Measurements from ENCODE around the gene ZFP92.
"Not testable (repeated sequence)": the region's sequence is repeated elsewhere in the genome, so short reads cannot be mapped to it uniquely, and the experiment has no call there.

The ZFP92 gene

DNA sequence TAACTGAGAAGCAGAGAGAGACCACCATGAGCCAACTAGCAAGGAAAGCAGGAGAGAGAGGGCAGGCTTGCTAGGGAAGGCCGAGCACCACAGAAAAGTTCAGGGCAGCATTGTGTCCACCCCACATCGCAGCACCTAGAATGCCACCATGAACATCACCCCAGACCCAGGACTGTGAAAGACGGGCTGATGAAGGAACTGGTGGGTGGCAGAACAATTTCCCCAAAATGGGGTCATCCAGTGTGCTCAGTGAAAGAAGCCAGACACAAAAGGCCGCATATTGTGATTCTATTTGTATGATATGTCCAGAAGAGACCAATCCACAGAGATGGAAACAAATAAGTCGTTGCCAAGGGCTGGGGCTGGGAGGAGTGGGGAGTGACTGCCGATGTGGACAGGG is 26.9 kb upstream of the ZFP92 start:
- no peak overlapping the region for H3K4me3 ChIP-seq
- H3K27ac ChIP-seq: no peak overlapping the region

GRCh38 chrX:153384973-153385372 is 26.3 kb upstream of the ZFP92 start:
- not testable (repeated sequence) for H3K4me3 ChIP-seq

GRCh38 chrX:153386097-153386496 is 25.2 kb upstream of the ZFP92 start:
- H3K27ac ChIP-seq: no peak overlapping the region
- H3K4me3 ChIP-seq: no peak overlapping the region

More at GRCh38 chrX:153384973-153385372, 26.3 kb upstream of the ZFP92 start:
- not testable (repeated sequence) for H3K27ac ChIP-seq

DNA sequence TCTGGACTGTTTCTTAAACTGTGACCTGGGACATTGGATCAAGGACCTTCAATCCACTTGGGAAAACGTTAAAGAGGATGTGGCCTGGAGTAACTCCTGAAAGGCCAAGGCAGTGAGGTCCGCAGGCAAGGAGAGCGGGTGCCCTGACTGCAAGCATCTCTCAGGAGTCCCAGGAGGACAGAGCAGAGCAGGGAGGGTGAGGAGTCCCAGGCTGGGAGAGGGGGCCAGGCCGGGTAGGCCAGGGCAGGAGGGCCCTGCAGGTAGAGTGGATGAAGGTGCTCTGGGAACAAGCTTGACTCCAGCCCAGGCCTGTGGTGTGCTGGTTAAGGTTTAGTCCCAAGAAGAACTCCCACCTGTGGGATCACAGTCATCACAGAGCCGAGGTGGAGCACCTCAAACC is 23.9 kb upstream of the ZFP92 start:
- Histone ChIP-seq H3K4me3 (no peak overlapping the region), H3K27ac (no peak overlapping the region)

- Histone ChIP-seq H3K4me3 (no peak overlapping the region), H3K27ac (no peak overlapping the region)
Measured at GRCh38 chrX:153387987-153388721, 23.1 kb upstream of the ZFP92 start.

DNA sequence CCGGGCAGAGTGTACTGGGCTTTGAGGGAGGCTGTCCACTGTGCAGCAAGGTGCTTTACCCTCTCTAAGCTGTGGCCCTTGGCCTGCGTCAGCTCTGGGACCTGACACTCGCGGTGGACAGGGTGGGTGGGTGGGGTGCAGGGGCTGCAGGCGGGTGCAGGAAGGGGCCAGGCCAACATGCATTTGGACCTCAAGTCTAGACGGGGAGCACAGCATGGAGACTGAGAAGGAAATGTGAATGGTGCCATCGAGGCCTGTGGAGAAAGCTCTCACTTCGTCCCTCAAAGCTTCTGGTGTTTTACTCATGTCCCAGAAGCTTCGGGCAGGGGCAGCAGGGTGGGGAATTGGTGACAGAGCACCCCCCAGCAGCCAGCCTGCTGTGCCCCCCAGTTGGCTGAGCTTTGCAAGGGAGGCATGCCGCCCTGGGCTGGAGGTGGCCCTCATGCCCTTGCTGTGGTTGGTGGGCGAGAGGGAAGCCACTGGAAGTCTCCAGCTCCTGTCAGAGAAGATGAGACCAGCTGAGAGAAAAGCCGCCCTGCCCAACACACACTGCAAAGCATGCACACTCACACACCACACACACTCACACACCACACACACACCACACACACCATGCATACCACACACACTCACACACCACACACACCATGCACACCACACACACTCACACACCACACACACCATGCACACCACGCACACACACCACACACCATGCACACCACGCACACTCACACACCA is 22.4 kb upstream of the ZFP92 start:
- no peak overlapping the region for H3K4me3 ChIP-seq
- no peak overlapping the region for H3K27ac ChIP-seq

- not testable (repeated sequence) for H3K4me3 ChIP-seq, H3K27ac ChIP-seq
Measured at GRCh38 chrX:153389460-153389768, 21.9 kb upstream of the ZFP92 start.

DNA sequence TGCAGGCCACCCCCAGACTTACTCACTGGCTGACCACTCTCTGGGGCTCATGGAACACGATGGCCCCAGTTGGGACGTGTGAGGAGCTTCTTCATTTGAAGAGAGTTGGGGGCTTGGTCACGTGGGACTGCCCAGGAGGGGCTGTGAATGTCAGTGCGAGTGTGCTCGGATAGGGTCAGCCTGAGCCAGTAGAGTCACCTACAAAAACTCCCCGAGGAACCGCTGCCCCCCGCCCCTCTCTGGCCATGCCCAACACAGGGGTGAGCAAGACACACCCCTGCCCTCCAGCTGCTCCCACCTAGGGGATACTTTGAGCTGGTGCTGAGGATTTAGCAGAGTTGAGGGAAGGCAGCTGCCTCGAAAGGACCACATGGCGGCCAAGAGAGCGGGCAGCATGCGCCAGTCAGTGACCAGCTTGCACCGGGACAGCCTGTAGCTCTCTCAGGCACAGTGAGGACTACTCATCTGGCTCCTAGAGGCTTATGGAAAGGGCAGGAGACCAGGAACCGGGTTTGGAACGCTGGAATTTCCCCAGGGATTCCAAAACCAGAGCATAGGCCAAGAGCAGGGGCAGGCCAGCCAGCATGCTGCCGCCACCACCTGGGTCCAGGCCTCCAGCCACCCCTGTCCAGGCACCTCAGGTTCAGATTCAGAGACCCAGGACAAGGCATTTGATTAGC is 18.5 kb upstream of the ZFP92 start:
- H3K4me3 ChIP-seq: no peak overlapping the region
- H3K27ac ChIP-seq: no peak overlapping the region

DNA sequence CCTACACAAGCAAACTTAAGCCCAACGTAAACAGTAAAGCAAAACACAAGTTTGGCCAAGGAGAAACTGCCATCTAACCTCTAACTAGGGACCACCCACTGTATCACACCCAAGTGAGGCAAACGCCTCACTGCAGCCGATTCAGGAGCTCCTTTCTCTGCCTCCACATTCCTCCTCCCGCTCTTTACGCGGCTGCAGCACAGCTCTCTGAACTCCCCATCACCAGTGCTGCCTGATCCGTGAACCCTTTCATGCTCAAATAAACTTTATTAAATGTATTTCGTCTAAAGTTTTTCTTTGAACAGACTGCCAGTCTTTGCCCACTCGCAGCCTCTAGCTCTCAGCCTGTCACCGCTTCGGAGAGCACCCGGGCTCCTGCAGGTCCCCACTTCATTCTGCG is 16.7 kb upstream of the ZFP92 start:
- Histone ChIP-seq H3K27ac (no peak overlapping the region), H3K4me3 (no peak overlapping the region)

- no peak overlapping the region for H3K4me3 ChIP-seq
- H3K27ac ChIP-seq: no peak overlapping the region
Measured at GRCh38 chrX:153395613-153396319, 15.5 kb upstream of the ZFP92 start.

GRCh38 chrX:153396320-153397195 is 14.7 kb upstream of the ZFP92 start:
- H3K27ac ChIP-seq: no peak overlapping the region
- no peak overlapping the region for H3K4me3 ChIP-seq

- Histone ChIP-seq H3K27ac (no peak overlapping the region), H3K4me3 (no peak overlapping the region)
Measured at GRCh38 chrX:153397256-153397960, 13.9 kb upstream of the ZFP92 start.

DNA sequence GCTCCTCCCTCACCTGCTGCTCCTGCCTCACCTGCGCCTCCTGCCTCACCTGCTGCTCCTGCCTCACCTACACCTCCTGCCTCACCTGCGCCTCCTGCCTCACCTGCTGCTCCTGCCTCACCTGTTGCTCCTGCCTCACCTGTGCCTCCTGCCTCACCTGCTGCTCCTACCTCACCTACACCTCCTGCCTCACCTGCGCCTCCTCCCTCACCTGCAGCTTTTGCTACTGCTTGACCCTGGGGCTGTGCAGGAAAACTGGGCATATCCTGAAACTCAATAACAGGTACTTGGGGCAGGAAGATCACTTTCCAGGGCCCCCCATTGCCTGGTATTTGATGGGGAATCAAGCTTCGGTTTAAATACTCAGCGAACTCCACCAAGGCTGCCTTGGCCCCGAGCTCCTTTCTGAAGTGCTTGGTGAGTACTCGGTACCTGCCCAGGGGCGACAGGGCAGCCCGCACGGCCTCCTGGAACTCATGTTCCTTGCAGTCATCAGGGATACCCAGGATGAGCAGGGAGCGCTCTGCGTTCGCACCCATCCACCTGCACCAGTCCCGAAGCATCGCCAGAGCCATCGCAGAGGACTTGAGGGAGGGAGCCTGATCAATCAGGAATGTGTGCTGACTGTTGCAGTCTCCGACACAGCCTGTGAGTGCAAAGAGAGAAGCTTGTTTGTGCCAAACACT is 12.9 kb upstream of the ZFP92 start:
- H3K27ac ChIP-seq: no peak overlapping the region
- no peak overlapping the region for H3K4me3 ChIP-seq

DNA sequence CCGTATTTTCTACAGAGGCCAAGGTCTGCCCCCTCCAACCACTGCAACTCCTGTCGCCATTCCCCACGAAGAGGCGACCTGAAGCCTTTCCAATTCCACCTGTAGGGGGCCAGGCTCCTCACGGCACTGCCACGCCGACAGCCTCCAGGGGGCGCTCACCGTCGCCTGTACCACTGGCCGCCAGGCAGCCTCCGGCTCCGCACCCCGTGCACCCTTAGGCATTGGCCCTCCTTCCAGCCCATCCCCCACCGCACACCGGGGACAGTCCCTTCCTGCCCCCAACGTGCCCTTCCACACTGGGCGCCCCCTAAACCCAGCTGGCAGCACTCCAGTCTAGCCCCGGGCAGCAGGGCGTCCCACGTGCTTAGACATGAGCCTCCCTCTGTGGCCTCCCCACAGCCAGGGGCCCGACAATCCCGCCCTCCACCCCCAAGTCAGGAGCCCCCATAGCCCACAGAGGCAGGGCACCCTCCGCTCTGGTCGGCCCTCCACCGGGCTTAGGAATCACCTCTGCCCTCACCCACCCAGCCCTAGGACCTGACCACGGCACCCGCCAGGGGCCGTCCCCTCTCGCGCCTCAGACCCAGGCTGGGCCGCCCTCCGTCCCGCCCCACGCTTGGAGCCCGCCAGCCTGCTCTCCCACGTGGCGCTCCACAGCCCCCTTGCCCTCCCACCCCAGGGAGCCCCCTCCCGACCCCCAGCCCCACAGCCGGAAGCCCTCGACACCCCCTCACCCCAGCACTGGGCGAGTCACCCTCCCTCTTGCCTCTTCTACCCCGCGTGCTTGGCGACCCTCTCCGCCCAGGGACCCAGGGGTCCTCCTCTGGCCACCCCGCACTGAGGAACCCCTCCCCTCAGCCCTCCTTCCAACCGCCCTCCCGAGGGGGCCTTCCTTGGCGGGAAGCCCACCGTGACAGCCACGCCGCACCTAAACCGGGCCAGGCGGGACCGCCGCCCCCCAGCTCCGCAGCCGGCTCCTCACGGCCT is 10.8 kb upstream of the ZFP92 start:
- no peak overlapping the region for H3K4me3 ChIP-seq

DNA sequence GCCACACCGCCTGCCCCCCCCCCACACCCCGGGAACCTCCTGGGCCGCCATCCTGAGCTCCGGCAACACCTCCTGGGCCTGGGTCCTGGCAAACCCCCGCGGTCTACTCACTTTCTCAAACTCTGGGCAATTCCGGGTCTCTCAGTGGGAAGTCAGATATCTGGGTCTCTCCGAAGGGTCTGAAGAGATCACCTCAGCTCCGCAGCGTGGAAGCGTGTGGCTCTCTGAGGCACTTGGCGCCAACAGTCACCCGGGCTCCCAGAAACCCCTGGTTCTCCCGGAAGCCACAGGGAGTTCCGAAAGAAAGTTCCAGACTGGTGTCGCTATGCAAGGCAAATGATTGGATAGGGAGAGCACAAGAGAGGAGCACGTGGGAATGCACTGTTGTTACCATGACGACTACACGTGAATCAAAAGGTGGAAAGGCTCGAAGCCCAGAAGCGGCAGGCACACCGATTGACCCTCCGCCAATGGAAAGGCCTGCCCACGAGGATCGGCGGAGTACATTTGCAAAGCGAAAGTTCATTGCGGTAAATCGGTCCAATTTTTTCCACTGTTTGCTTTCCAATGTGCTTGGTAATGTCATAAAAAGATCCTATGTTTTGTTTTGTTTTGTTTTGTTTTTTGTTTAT is 10.0 kb upstream of the ZFP92 start, which contains the start of gene PNMA6E:
Gene PNMA6E (minus strand): TSS at position 218 of the 632 bp plus-strand sequence. CDS start 2,501 bp downstream, outside the sequence.
- no peak within 1 kb of the TSS for H3K4me3 ChIP-seq
- no peak within 1 kb of the TSS for H3K27ac ChIP-seq

More for the DNA sequence above, 10.8 kb upstream of the ZFP92 start:
- H3K27ac ChIP-seq: no peak overlapping the region

DNA sequence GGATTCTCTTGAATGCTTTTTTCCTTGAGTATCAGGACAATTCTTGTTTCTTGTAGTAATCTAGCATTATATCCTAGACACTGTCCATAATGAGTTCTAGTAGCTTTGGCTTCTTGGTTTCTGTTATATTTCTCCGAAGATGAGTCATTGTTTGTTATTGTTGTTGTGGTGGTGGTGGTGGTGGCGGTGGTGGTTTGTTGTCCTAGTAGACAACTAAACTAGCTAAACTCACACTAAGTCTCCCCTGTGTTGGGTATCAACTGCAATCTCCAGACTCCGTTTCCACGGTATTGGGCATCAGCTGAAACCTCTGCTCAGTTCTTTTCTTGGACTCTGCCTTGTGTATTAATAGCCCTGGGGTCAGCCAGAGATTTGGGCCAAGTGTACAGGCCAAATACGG is 6.9 kb upstream of the ZFP92 start:
- not testable (repeated sequence) for H3K4me3 ChIP-seq, H3K27ac ChIP-seq

DNA sequence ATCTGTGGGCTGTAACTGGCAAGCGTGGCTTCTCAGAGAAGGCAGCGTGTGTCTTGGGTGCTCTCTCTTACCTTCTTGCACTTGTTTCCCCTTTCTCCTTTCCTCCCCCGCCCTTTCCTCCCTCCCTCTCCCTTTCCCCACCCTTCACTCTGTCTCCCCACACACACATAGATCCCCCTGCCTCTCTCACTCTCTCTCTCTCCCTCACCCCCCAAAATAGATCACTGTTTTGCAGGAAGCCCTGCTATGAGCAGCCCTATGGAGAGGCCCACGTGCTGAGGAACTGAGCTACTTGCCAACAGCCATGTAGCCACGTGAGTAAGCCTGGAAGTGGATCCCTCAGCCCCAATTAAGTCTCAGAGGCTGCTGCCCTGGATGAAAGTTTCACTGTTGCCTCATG is 5.8 kb upstream of the ZFP92 start:
- no peak overlapping the region for H3K27ac ChIP-seq

More for the DNA sequence above, 5.8 kb upstream of the ZFP92 start:
- no peak overlapping the region for H3K4me3 ChIP-seq

Measured in skin epidermis (tissue), 12 donors.